Measurements from ENCODE around the gene ACKR2.

DNA sequence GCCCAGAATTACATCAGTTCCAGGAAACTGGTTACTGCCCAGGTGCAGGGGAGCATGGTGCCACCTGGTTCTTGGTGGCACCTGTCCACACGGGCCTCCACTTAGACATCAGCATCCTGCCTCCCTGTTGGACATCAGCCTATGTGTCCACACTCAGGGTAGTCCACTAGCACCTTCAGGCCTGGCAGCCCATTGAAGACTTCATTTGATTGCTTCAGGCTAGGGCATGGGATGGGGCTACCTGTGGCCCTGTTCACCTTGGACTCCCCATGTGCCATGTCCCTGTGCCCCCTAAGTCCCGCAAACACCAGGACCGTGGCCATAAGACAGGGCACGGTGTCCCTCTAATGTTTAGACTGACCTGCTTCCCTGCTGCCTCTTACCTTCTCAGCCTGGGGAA is 35.6 kb downstream of the ACKR2 start:
- TF ChIP-seq POLR2A (IDR thresholded peaks at IDR 0.05; ENCODE audit: low read length) (no peak), GATA1 (IDR thresholded peaks at IDR 0.05; ENCODE audit: low read depth, low read length) (no peak)

All from erythroblast (primary cell).